Neural crest cell (in vitro differentiated cells): Measurements from ENCODE around the gene CFAP77. TPM values are rescaled to one million over a fixed set of nuclear protein-coding genes. Genes with fewer than 3 reads are reported as not detected.

Experiments used
- DNase-seq: peaks from one replicate; pipeline ENCODE4 v3.0.0; 2021; ENCODE audit warnings: low read depth, mixed read lengths, low spot score
- H3K27ac Mint-ChIP-seq: one replicate; pipeline ENCODE4 v1.8.0; 2021; ENCODE audit warnings: mild to moderate bottlenecking, mixed read lengths; ENCODE audit not compliant: unreplicated experiment
- H3K27me3 Mint-ChIP-seq: 2 replicates; pipeline ENCODE4 v1.8.0; 2021; ENCODE audit warnings: low read depth, mild to moderate bottlenecking, mixed read lengths
- H3K36me3 Mint-ChIP-seq: 2 replicates; pipeline ENCODE4 v1.8.0; 2021; ENCODE audit warnings: low read depth, mild to moderate bottlenecking, mixed read lengths
- H3K4me1 Mint-ChIP-seq: 2 replicates; pipeline ENCODE4 v1.8.0; 2021; ENCODE audit warnings: mixed read lengths
- H3K4me3 Mint-ChIP-seq: one replicate; pipeline ENCODE4 v1.8.0; 2021; ENCODE audit warnings: mild to moderate bottlenecking, mixed read lengths
- H3K9me3 Mint-ChIP-seq: 2 replicates; pipeline ENCODE4 v1.8.0; 2021; ENCODE audit warnings: mixed read lengths
- CTCF ChIP-seq: fragments of 200-600 bp; sonication (generic); conservative IDR thresholded peaks from 2 replicates; pipeline ENCODE4 v1.5.0; 2021; ENCODE audit warnings: antibody characterized with exemption, mild to moderate bottlenecking
- total RNA-seq: library from RNA; stranded (reverse); gene quantifications from 2 replicates; pipeline ENCODE4 v1.2.1, GENCODE V29; 2021

The CFAP77 gene
- total RNA-seq, 1 donor from 2014 or later: 0.23 TPM

DNA sequence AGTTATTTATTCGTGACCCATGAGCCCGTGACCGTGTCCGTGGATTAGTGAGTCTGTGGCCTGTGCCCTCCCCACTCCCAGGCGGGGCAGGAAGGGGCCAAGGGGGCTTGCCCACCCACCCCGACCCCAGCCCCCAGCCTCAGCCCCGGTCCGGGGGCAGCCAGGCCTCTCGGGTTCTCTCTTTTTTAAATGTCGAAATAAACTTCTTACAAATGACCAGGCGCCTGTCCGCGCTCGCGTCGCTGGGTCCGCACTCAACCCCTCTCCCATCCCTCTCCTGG is 180.0 kb downstream of the CFAP77 start:
- no peak for TF ChIP-seq CTCF
- Mint-ChIP-seq H3K36me3 (peaks cover 7% of the 10 kb centered on the region), H3K4me3 (no peak overlapping the region), H3K9me3 (no peaks in the 10 kb centered on the region), H3K27me3 (peaks cover 85% of the 10 kb centered on the region), H3K27ac (no peak overlapping the region), H3K4me1 (peaks cover 20% of the 10 kb centered on the region)
- no peak for DNase-seq

DNA sequence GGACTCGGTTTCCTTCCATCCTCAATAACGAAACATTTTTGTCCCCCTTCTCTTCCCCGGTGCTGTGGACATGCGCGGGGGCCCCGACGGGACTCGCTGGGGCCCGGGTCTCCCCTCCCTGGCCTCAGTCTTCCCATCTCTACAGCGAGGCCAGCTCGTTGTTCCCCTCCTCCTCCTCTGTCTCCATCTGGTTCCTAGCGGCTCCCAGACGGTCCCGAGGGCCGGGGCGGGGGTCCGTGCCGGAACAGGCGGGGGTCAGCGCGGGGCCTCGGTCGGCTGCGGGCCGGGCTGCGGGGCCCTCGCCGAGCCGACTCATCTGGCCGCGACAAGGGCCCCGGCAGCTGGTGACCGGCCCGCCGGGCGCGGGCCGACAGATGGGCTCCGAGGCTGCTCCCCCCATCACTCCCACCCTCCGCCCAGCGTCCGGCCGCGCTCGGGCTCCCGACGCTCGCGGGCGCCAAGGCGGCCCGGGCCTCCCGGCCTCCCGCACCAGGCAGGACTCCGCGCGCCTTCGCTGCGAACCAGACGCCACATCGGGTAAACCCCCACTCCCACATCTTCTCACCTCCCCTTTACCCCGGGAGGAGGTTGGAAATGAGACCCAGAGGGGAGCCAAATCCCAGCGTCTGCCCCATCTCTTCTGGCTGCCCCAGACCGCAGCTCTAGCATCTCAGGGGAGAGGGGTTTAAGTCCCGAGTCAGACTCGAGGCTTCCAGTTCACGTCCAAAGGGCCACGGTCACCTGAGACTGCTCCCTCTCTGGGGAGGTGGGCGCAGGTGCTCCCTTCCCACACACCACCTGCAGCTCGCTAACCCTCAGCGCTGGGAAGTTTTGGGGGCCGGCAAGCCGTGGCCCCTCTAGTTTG is 180.5 kb downstream of the CFAP77 start:
- H3K27me3 Mint-ChIP-seq: peaks cover 80% of the 10 kb centered on the region
- peaks cover 20% of the 10 kb centered on the region for H3K4me1 Mint-ChIP-seq
- peaks cover 7% of the 10 kb centered on the region for H3K36me3 Mint-ChIP-seq
- H3K9me3 Mint-ChIP-seq: no peaks in the 10 kb centered on the region
- no peak for TF ChIP-seq CTCF
- H3K27ac Mint-ChIP-seq: no peak overlapping the region
- DNase-seq: no peak
- no peak overlapping the region for H3K4me3 Mint-ChIP-seq

GRCh38 chr9:132591244-132591643 is 181.2 kb downstream of the CFAP77 start:
- peaks cover 77% of the 10 kb centered on the region for H3K27me3 Mint-ChIP-seq
- H3K27ac Mint-ChIP-seq: no peak overlapping the region
- no peak for DNase-seq
- H3K4me1 Mint-ChIP-seq: peaks cover 20% of the 10 kb centered on the region
- H3K36me3 Mint-ChIP-seq: peaks cover 7% of the 10 kb centered on the region
- H3K9me3 Mint-ChIP-seq: no peaks in the 10 kb centered on the region
- no peak overlapping the region for H3K4me3 Mint-ChIP-seq
- no peak for TF ChIP-seq CTCF

- H3K4me3 Mint-ChIP-seq: peak overlapping the region; percentile 40
- H3K27ac Mint-ChIP-seq: no peak overlapping the region
- DNase-seq: no peak
- H3K36me3 Mint-ChIP-seq: peaks cover 7% of the 10 kb centered on the region
- peaks cover 20% of the 10 kb centered on the region for H3K4me1 Mint-ChIP-seq
- no peak for TF ChIP-seq CTCF
- H3K27me3 Mint-ChIP-seq: peaks cover 71% of the 10 kb centered on the region
- no peaks in the 10 kb centered on the region for H3K9me3 Mint-ChIP-seq
Measured at GRCh38 chr9:132591751-132592314, 181.8 kb downstream of the CFAP77 start.

DNA sequence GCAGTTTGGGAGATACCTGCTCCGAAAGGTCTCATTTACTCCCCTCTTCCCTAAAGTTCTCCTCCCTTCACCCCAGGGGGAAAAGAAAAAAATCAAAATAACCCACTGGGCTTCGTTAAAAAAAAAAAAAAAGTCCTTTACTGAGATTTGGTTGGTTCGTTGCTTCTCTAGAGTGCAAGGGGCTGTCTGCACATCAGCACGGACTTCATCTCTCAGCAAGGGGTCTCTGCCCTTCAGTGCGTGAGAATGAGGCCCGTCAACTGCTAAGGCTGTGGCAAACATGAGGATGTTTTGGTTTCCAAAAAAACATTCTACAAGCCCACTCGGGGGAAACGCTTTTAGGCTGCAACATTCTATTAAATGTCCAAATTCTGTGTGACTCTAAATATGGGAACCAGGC is 182.4 kb downstream of the CFAP77 start:
- H3K4me1 Mint-ChIP-seq: peaks cover 20% of the 10 kb centered on the region
- no peak for TF ChIP-seq CTCF
- no peak for DNase-seq
- no peak overlapping the region for H3K4me3 Mint-ChIP-seq
- peaks cover 65% of the 10 kb centered on the region for H3K27me3 Mint-ChIP-seq
- no peaks in the 10 kb centered on the region for H3K9me3 Mint-ChIP-seq
- no peak overlapping the region for H3K27ac Mint-ChIP-seq
- peaks cover 7% of the 10 kb centered on the region for H3K36me3 Mint-ChIP-seq
